Caco-2 (cell line): Measurements from ENCODE around the gene ZNF341. TPM values are rescaled to one million over a fixed set of nuclear protein-coding genes. Genes with fewer than 3 reads are reported as not detected.
A peak's percentile ranks its signal among the peaks of the same experiment; 100 is the strongest.
"Not testable (repeated sequence)": the region's sequence is repeated elsewhere in the genome, so short reads cannot be mapped to it uniquely, and the experiment has no call there.

ENCODE experiments used
- BruUV-seq: library from RNA; stranded (reverse); fragments of 400-500 nt; replicated peaks from 2 replicates; lab custom pipeline; 2021; lab: Mats Ljungman, UMichigan
- CTCF ChIA-PET: fragments of 300-600 bp; sonication (Branson Sonifier 250); formaldehyde crosslinking; loops from one replicate; lab custom pipeline; 2022; ENCODE audit warnings: antibody characterized with exemption; lab: Charles Lee
- POLR2A ChIA-PET: fragments of 300-600 bp; sonication (Branson Sonifier 250); formaldehyde crosslinking; loops from one replicate; lab custom pipeline; 2022; ENCODE audit warnings: antibody characterized with exemption; lab: Charles Lee
- DNase-seq, 2 experiments: peaks; one replicate each; pipeline versions ENCODE4 v3.0.0 to v3.0.0-alpha.2; 2020 to 2022
- H3K27me3 ChIP-seq: replicated peaks from 2 replicates; pipeline ENCODE4 v1.6.0; 2011; ENCODE audit warnings: low read length; ENCODE audit not compliant: control insufficient read depth, insufficient read depth
- H3K36me3 ChIP-seq: 2 replicates; pipeline ENCODE4 v1.5.1; 2011; ENCODE audit warnings: low read length; ENCODE audit not compliant: control insufficient read depth, insufficient read depth
- H3K4me1 ChIP-seq: fragments of 250-450 bp; sonication (Bioruptor Pico); 2 replicates; pipeline ENCODE4 v1.5.1; 2020; ENCODE audit warnings: mild to moderate bottlenecking
- H3K4me3 ChIP-seq: 2 replicates; pipeline ENCODE4 v1.5.1; 2011; ENCODE audit warnings: low read depth, mild to moderate bottlenecking, control low read depth, low read length
- H3K9me3 ChIP-seq: fragments of 250-450 bp; sonication (Bioruptor Pico); 2 replicates; pipeline ENCODE4 v1.5.1; 2020; ENCODE audit warnings: mild to moderate bottlenecking, moderate library complexity
- H3K27ac Mint-ChIP-seq: one replicate; pipeline ENCODE4 v1.8.0; 2022; ENCODE audit warnings: mixed read lengths; ENCODE audit not compliant: unreplicated experiment
- H3K27me3 Mint-ChIP-seq: one replicate; pipeline ENCODE4 v1.8.0; 2022; ENCODE audit warnings: mixed read lengths; ENCODE audit not compliant: insufficient read depth, unreplicated experiment
- H3K36me3 Mint-ChIP-seq: one replicate; pipeline ENCODE4 v1.8.0; 2022; ENCODE audit warnings: mild to moderate bottlenecking, mixed read lengths; ENCODE audit not compliant: insufficient read depth, unreplicated experiment
- H3K4me1 Mint-ChIP-seq: one replicate; pipeline ENCODE4 v1.8.0; 2022; ENCODE audit warnings: low read depth, mixed read lengths; ENCODE audit not compliant: unreplicated experiment
- H3K4me3 Mint-ChIP-seq: one replicate; pipeline ENCODE4 v1.8.0; 2022; ENCODE audit warnings: mild to moderate bottlenecking, moderate library complexity, mixed read lengths; ENCODE audit not compliant: unreplicated experiment
- H3K9me3 Mint-ChIP-seq: one replicate; pipeline ENCODE4 v1.8.0; 2022; ENCODE audit warnings: mixed read lengths; ENCODE audit not compliant: unreplicated experiment
- CTCF ChIP-seq, 2 experiments: fragments of 200-600 bp in 1 of 2; IDR thresholded peaks; 1 replicate in 1 of 2; 2 replicates in 1 of 2; pipeline versions ENCODE4 v1.5.1 to v1.8.0; 2011 to 2022; ENCODE audit warnings: antibody characterized with exemption in 1 of 2, control low read depth in 1 of 2, inconsistent platforms in 1 of 2, low read depth in 1 of 2, low read length in 1 of 2, mild to moderate bottlenecking in 1 of 2, moderate library complexity in 1 of 2; ENCODE audit not compliant: insufficient read depth in 1 of 2, severe bottlenecking in 1 of 2, unreplicated experiment in 1 of 2
- intact Hi-C: fragments of 100-400 bp; cut with micrococcal nuclease; formaldehyde crosslinking; loops from one replicate; pipeline ENCODE4 v1.10.0; 2022; ENCODE audit not compliant: unreplicated experiment
- total RNA-seq: library from RNA; stranded (reverse); gene quantifications from 2 replicates; pipeline ENCODE4 v1.2.3, GENCODE V29; 2022

Gene ZNF341
- total RNA-seq, 1 experiment from 2014 or later: 2.9 TPM

- H3K9me3 ChIP-seq: peaks cover 8% of the 10 kb centered on the region; the same call in 1 of the 2 replicates
- H3K4me3 ChIP-seq: no peak overlapping the region
- ChIA-PET CTCF (no interaction called here), POLR2A (interaction anchor here (0.7 kb wide), 1 partner anchor 26 kb away, joined by 3 read pairs; the partner anchor contains the start of gene PXMP4)
- no peaks in the 10 kb centered on the region for H3K27me3 ChIP-seq
- H3K9me3 Mint-ChIP-seq: peaks cover 19% of the 10 kb centered on the region
- no TSS peak for BruUV-seq
- H3K36me3 ChIP-seq: no peaks in the 10 kb centered on the region
- peaks cover 14% of the 10 kb centered on the region for H3K4me1 ChIP-seq
- H3K27ac Mint-ChIP-seq: peak overlapping the region; percentile 4
- H3K4me3 Mint-ChIP-seq: no peak overlapping the region
- no peaks in the 10 kb centered on the region for H3K36me3 Mint-ChIP-seq
- intact Hi-C loops: no loop called here
- no peak for DNase-seq
- peaks cover 15% of the 10 kb centered on the region for H3K4me1 Mint-ChIP-seq
- no peak for TF ChIP-seq CTCF (IDR thresholded peaks at IDR 0.05; ENCODE audit: insufficient read depth in 1 of 2, low read depth in 1 of 2, low read length in 1 of 2, severe bottlenecking in 1 of 2, unreplicated experiment in 1 of 2)
- no peaks in the 10 kb centered on the region for H3K27me3 Mint-ChIP-seq
Observed at GRCh38 chr20:33694639-33695012, 37.2 kb upstream of the ZNF341 start.

DNA sequence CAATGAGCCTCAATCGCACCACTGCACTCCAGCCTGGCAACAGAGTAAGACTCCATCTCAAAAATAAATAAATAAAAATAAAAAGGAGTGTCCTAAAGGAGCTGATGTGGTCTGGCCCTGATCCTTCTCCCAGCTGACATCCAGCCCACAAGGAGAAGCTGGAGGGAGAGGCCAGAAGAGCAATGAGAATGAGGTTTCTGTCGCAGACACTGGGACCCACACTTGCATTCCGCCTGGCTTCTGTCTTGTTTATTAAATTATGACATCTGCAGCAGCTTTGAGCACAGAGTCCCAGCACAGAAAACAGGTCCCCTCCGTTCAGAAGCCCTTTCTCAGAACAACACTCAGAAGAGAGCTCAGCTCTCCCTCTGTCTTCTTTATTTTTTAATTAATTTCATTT, 35.3 kb upstream of the ZNF341 start:
- no TSS peak for BruUV-seq
- no peaks in the 10 kb centered on the region for H3K36me3 ChIP-seq
- peaks cover 18% of the 10 kb centered on the region; the same call in 1 of the 2 replicates for H3K9me3 ChIP-seq
- CTCF ChIA-PET: no interaction called here
- TF ChIP-seq CTCF (IDR thresholded peaks at IDR 0.05; ENCODE audit: insufficient read depth in 1 of 2, low read depth in 1 of 2, low read length in 1 of 2, severe bottlenecking in 1 of 2, unreplicated experiment in 1 of 2): no peak
- Mint-ChIP-seq H3K4me1 (peaks cover 9% of the 10 kb centered on the region), H3K27me3 (no peaks in the 10 kb centered on the region), H3K27ac (no peak overlapping the region), H3K9me3 (peaks cover 19% of the 10 kb centered on the region), H3K4me3 (no peak overlapping the region), H3K36me3 (peaks cover 10% of the 10 kb centered on the region)
- POLR2A ChIA-PET: interaction anchor here (0.6 kb wide), 1 partner anchor 34 kb away, joined by 3 read pairs; no protein-coding TSS in a partner anchor
- peaks cover 7% of the 10 kb centered on the region; the same call in 1 of the 2 replicates for H3K4me1 ChIP-seq
- H3K4me3 ChIP-seq: no peak overlapping the region
- no peaks in the 10 kb centered on the region for H3K27me3 ChIP-seq
- intact Hi-C loops: no loop called here
- DNase-seq: no peak

DNA sequence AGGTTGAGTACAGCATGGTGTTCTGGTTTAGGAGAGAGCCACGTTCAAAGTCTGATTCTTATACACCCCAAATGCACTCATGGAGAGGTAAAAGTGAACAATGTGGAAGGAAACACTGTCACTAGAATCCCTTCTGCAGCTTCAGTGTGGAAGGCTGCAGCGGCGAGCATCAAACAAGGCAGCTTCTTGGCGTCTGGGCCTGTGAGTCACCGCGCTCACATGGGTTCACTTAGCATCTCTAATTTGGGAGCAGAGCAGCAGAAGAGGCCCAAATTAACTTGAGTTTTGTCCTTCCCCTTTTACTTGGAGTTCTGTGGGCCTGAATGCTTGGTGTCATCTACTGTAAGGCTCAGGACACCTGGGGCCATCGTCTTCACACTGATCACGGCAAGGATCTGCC, 34.7 kb upstream of the ZNF341 start:
- Histone ChIP-seq H3K4me1 (peaks cover 7% of the 10 kb centered on the region; the same call in 1 of the 2 replicates), H3K9me3 (peaks cover 21% of the 10 kb centered on the region; the same call in 1 of the 2 replicates), H3K4me3 (no peak overlapping the region), H3K27me3 (no peaks in the 10 kb centered on the region), H3K36me3 (no peaks in the 10 kb centered on the region)
- Mint-ChIP-seq H3K4me3 (no peak overlapping the region), H3K27ac (no peak overlapping the region), H3K9me3 (peaks cover 19% of the 10 kb centered on the region), H3K4me1 (peaks cover 9% of the 10 kb centered on the region), H3K36me3 (peaks cover 10% of the 10 kb centered on the region), H3K27me3 (no peaks in the 10 kb centered on the region)
- ChIA-PET CTCF (no interaction called here), POLR2A (no interaction called here)
- TF ChIP-seq CTCF (IDR thresholded peaks at IDR 0.05; ENCODE audit: insufficient read depth in 1 of 2, low read depth in 1 of 2, low read length in 1 of 2, severe bottlenecking in 1 of 2, unreplicated experiment in 1 of 2): no peak
- no peak for DNase-seq
- intact Hi-C loops: no loop called here
- BruUV-seq: no TSS peak

- H3K27ac Mint-ChIP-seq, H3K27me3 Mint-ChIP-seq, H3K4me1 ChIP-seq, DNase-seq, H3K36me3 ChIP-seq, H3K4me3 Mint-ChIP-seq, H3K4me3 ChIP-seq, BruUV-seq, intact Hi-C loops, CTCF ChIA-PET, H3K4me1 Mint-ChIP-seq, H3K27me3 ChIP-seq, POLR2A ChIA-PET: not testable (repeated sequence)
- H3K9me3 ChIP-seq: peaks cover 21% of the 10 kb centered on the region
- H3K9me3 Mint-ChIP-seq: peaks cover 31% of the 10 kb centered on the region
- H3K36me3 Mint-ChIP-seq: peaks cover 10% of the 10 kb centered on the region
Observed at GRCh38 chr20:33698966-33699365, 32.8 kb upstream of the ZNF341 start.

GRCh38 chr20:33700696-33701441, 30.9 kb upstream of the ZNF341 start:
- H3K4me3 Mint-ChIP-seq, H3K27ac Mint-ChIP-seq, DNase-seq, H3K27me3 ChIP-seq, POLR2A ChIA-PET, H3K36me3 ChIP-seq, H3K4me1 Mint-ChIP-seq, H3K27me3 Mint-ChIP-seq, H3K4me3 ChIP-seq, CTCF ChIA-PET, BruUV-seq, H3K4me1 ChIP-seq, intact Hi-C loops: not testable (repeated sequence)
- H3K9me3 ChIP-seq: peaks cover 25% of the 10 kb centered on the region
- Mint-ChIP-seq H3K36me3 (peaks cover 20% of the 10 kb centered on the region), H3K9me3 (peaks cover 38% of the 10 kb centered on the region)
